Neural progenitor cell (in vitro differentiated cells): ENCODE data around the gene FAM234B. TPM values are rescaled to one million over a fixed set of nuclear protein-coding genes. Genes with fewer than 3 reads are reported as not detected.

ENCODE experiments used
- DNase-seq: peaks from one replicate; pipeline ENCODE4 v3.0.0-alpha.2; 2016; ENCODE audit warnings: low spot score
- H2AFZ ChIP-seq: fragments of 200-600 bp; sonication (generic); replicated peaks from 2 replicates; pipeline ENCODE4 v1.6.1; 2016; ENCODE audit warnings: antibody characterized with exemption
- H3F3A ChIP-seq: fragments of 200-600 bp; sonication (generic); 2 replicates; pipeline ENCODE4 v1.6.1; 2016; ENCODE audit warnings: antibody characterized with exemption, low read depth
- H3K27ac ChIP-seq: fragments of 200-600 bp; sonication (generic); 2 replicates; pipeline ENCODE4 v1.5.1; 2016; ENCODE audit warnings: mild to moderate bottlenecking
- H3K27me3 ChIP-seq: fragments of 200-600 bp; sonication (generic); 2 replicates; pipeline ENCODE4 v1.6.1; 2016; ENCODE audit warnings: mild to moderate bottlenecking, moderate library complexity
- H3K36me3 ChIP-seq: fragments of 200-600 bp; sonication (generic); 2 replicates; pipeline ENCODE4 v1.5.1; 2016
- H3K4me1 ChIP-seq: fragments of 200-600 bp; sonication (generic); 2 replicates; pipeline ENCODE4 v1.6.1; 2016; ENCODE audit warnings: mixed run types
- H3K4me2 ChIP-seq: fragments of 200-600 bp; sonication (generic); 2 replicates; pipeline ENCODE4 v1.6.1; 2016
- H3K4me3 ChIP-seq: fragments of 200-600 bp; sonication (generic); 2 replicates; pipeline ENCODE4 v1.5.1; 2016
- H3K79me2 ChIP-seq: fragments of 200-600 bp; sonication (generic); 2 replicates; pipeline ENCODE4 v1.6.1; 2016; ENCODE audit warnings: low read depth
- H3K9ac ChIP-seq: fragments of 200-600 bp; sonication (generic); 2 replicates; pipeline ENCODE4 v1.6.1; 2016
- H3K9me3 ChIP-seq: fragments of 200-600 bp; sonication (generic); 2 replicates; pipeline ENCODE4 v1.5.1; 2016; ENCODE audit warnings: low read depth
- H4K20me1 ChIP-seq: fragments of 200-600 bp; sonication (generic); 2 replicates; pipeline ENCODE4 v1.6.1; 2016; ENCODE audit warnings: low read depth
- H3K27ac Mint-ChIP-seq: 3 replicates; pipeline ENCODE4 v1.8.0; 2021; ENCODE audit warnings: mixed read lengths
- H3K27me3 Mint-ChIP-seq: 2 replicates; pipeline ENCODE4 v1.8.0; 2022; ENCODE audit warnings: low read depth, mild to moderate bottlenecking, inconsistent platforms, moderate library complexity, mixed read lengths; ENCODE audit not compliant: insufficient read depth
- H3K36me3 Mint-ChIP-seq: 3 replicates; pipeline ENCODE4 v1.8.0; 2021; ENCODE audit warnings: mixed read lengths
- H3K4me1 Mint-ChIP-seq: 3 replicates; pipeline ENCODE4 v1.8.0; 2021; ENCODE audit warnings: mixed read lengths
- H3K4me3 Mint-ChIP-seq: 3 replicates; pipeline ENCODE4 v1.8.0; 2021; ENCODE audit warnings: mild to moderate bottlenecking, moderate library complexity, mixed read lengths
- H3K9me3 Mint-ChIP-seq: 3 replicates; pipeline ENCODE4 v1.8.0; 2020; ENCODE audit warnings: mixed read lengths
- EZH2 ChIP-seq: fragments of 200-600 bp; sonication (generic); IDR thresholded peaks from 2 replicates; pipeline ENCODE4 v1.6.1; 2017; ENCODE audit warnings: antibody characterized with exemption, mild to moderate bottlenecking, moderate library complexity
- EZH2phosphoT487 ChIP-seq: fragments of 200-600 bp; sonication (generic); IDR thresholded peaks from 2 replicates; pipeline ENCODE4 v1.6.1; 2017; ENCODE audit warnings: antibody characterized with exemption
- total RNA-seq: library from RNA; depleted of rRNA; stranded (reverse); fragments of >200 nt; gene quantifications from 2 replicates; pipeline ENCODE4 v1.2.3, GENCODE V29; 2015; ENCODE audit warnings: low replicate concordance
- TF ChIP-seq, protein P1 (sequence below): fragments of 200-600 bp; sonication (generic); IDR thresholded peaks from 2 replicates; pipeline ENCODE4 v1.5.1; 2017; ENCODE audit warnings: antibody characterized with exemption, mild to moderate bottlenecking

The FAM234B gene
- total RNA-seq, 1 donor from 2014 or later, result 20.8 TPM

DNA sequence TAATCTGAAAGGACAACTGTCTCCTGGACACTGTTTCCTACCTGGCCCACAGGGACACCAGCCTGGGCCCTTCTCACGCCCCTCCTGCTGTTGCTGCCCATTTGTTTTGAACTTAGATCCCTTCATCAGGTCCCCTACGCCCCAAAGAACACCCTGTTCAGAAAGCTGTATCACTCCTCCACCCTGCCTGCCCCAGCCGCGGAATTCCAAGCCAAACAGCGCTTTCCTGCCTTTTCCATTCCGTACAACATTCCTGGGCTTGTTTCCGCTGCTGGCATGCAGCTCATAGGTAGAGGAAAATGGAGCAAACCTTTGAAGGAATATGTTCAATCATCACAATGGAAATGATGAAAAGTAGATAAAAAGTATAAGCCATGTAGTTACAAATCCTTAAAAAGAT lies 72.1 kb downstream of the FAM234B start:
- Mint-ChIP-seq H3K27ac (peak overlapping the region; percentile 99), H3K4me3 (no peak overlapping the region)
- no peaks in the 10 kb centered on the region for H3K27me3 ChIP-seq

DNA sequence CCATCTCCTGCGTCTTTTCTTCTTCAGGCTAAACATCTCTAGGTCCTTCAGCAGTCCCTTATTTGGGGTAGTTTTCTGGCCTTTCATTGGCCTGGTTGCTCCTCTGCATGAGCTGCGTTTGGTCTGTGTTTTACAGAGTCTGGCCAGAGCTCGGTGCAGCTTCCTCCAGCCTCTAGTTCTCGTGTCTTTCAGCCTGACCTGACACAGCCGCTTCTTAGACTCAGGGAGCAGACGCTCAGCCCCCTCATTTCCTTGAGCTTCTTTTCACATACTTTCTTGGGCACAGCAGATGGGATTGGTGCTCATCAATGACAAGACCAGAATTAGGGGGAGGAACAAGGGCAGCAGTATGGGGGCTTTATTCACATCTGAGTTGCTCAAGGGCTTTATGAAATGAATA lies 72.8 kb downstream of the FAM234B start:
- no peaks in the 10 kb centered on the region for H3K27me3 ChIP-seq
- peak; percentile 33 for DNase-seq
- TF ChIP-seq EZH2 (no peak), EZH2phosphoT487 (no peak)
- TF ChIP-seq, protein P1, sequence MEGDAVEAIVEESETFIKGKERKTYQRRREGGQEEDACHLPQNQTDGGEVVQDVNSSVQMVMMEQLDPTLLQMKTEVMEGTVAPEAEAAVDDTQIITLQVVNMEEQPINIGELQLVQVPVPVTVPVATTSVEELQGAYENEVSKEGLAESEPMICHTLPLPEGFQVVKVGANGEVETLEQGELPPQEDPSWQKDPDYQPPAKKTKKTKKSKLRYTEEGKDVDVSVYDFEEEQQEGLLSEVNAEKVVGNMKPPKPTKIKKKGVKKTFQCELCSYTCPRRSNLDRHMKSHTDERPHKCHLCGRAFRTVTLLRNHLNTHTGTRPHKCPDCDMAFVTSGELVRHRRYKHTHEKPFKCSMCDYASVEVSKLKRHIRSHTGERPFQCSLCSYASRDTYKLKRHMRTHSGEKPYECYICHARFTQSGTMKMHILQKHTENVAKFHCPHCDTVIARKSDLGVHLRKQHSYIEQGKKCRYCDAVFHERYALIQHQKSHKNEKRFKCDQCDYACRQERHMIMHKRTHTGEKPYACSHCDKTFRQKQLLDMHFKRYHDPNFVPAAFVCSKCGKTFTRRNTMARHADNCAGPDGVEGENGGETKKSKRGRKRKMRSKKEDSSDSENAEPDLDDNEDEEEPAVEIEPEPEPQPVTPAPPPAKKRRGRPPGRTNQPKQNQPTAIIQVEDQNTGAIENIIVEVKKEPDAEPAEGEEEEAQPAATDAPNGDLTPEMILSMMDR, result no peak
- Mint-ChIP-seq H3K27me3 (peaks cover 8% of the 10 kb centered on the region), H3K4me3 (no peak overlapping the region), H3K36me3 (peaks cover 4% of the 10 kb centered on the region), H3K27ac (peak overlapping the region; percentile 18), H3K9me3 (peaks cover 19% of the 10 kb centered on the region), H3K4me1 (peaks cover 69% of the 10 kb centered on the region)
- peaks cover 36% of the 10 kb centered on the region for H3F3A ChIP-seq
- no peaks in the 10 kb centered on the region for H3K36me3 ChIP-seq
- peak overlapping the region; percentile 3 for H3K4me2 ChIP-seq
- H3K27ac ChIP-seq, result no peak overlapping the region
- no peak overlapping the region for H3K4me3 ChIP-seq
- no peaks in the 10 kb centered on the region for H3K79me2 ChIP-seq
- H3K4me1 ChIP-seq, result peaks cover 55% of the 10 kb centered on the region
- H3K9me3 ChIP-seq, result no peaks in the 10 kb centered on the region
- H3K9ac ChIP-seq, result no peak overlapping the region
- peak overlapping the region; percentile 13 for H2AFZ ChIP-seq
- no peaks in the 10 kb centered on the region for H4K20me1 ChIP-seq

More for the DNA sequence above, 72.1 kb downstream of the FAM234B start:
- Mint-ChIP-seq H3K36me3 (peaks cover 4% of the 10 kb centered on the region), H3K9me3 (peaks cover 17% of the 10 kb centered on the region), H3K4me1 (peaks cover 69% of the 10 kb centered on the region), H3K27me3 (peaks cover 8% of the 10 kb centered on the region)
- Histone ChIP-seq H3K4me1 (peaks cover 55% of the 10 kb centered on the region), H4K20me1 (no peaks in the 10 kb centered on the region), H3K79me2 (no peaks in the 10 kb centered on the region), H3K4me2 (peak overlapping the region; percentile 3), H3K36me3 (no peaks in the 10 kb centered on the region), H3K9me3 (no peaks in the 10 kb centered on the region), H3K4me3 (no peak overlapping the region), H2AFZ (no peak overlapping the region), H3K27ac (no peak overlapping the region), H3F3A (peaks cover 36% of the 10 kb centered on the region), H3K9ac (no peak overlapping the region)
- TF ChIP-seq, protein P1, result no peak
- TF ChIP-seq EZH2phosphoT487, result no peak
- TF ChIP-seq EZH2, result no peak
- peak; percentile 9 for DNase-seq

DNA sequence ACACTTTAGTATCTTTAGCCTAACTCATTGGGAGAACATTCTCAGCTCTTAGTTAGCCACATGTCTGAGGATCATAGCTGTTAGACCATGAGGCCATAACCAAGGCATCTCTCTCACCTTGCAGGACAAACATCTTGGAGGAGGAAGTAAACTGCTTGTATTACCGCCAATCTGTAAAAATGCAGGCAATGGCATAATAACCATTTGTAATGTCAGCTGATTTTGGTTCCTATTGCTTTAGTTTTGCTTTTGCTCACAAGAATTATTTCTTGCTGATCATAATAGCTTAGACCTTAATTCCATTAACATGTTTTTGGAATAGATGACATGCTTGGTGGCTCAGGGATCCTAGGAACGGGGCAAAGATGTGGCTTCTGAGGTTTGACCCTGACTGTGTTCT lies 75.6 kb downstream of the FAM234B start:
- no peaks in the 10 kb centered on the region for H3K9me3 ChIP-seq
- H2AFZ ChIP-seq, result no peak overlapping the region
- H3K9ac ChIP-seq, result no peak overlapping the region
- TF ChIP-seq, protein P1, result no peak
- TF ChIP-seq EZH2 (no peak), EZH2phosphoT487 (no peak)
- no peaks in the 10 kb centered on the region for H4K20me1 ChIP-seq
- no peaks in the 10 kb centered on the region for H3K27me3 ChIP-seq
- peaks cover 56% of the 10 kb centered on the region for H3K4me1 Mint-ChIP-seq
- no peak for DNase-seq
- H3K4me2 ChIP-seq, result no peak overlapping the region
- H3K36me3 Mint-ChIP-seq, result peaks cover 6% of the 10 kb centered on the region
- H3K9me3 Mint-ChIP-seq, result peaks cover 16% of the 10 kb centered on the region
- H3K4me1 ChIP-seq, result peaks cover 44% of the 10 kb centered on the region
- no peak overlapping the region for H3K27ac Mint-ChIP-seq
- H3K36me3 ChIP-seq, result no peaks in the 10 kb centered on the region
- H3K27me3 Mint-ChIP-seq, result peaks cover 4% of the 10 kb centered on the region
- no peak overlapping the region for H3K4me3 ChIP-seq
- no peak overlapping the region for H3K27ac ChIP-seq
- H3F3A ChIP-seq, result peaks cover 24% of the 10 kb centered on the region
- no peak overlapping the region for H3K4me3 Mint-ChIP-seq
- no peaks in the 10 kb centered on the region for H3K79me2 ChIP-seq
